ENCODE results near the gene CFAP58. TPM values are rescaled to one million over a fixed set of nuclear protein-coding genes. Genes with fewer than 3 reads are reported as not detected.

CFAP58 gene
- total and polyA plus RNA-seq, 2 of the 13 experiments (the other 11 are each of a cell fraction or from before 2014, with no cell fraction given): 0.03 TPM; not detected in 1

GRCh38 chr10:104337985-104338735 lies 15.5 kb upstream of the CFAP58 start, which contains the start of gene ITPRIP (continued):
- TF ChIP-seq ZNF609 (CRISPR knock-in tag; IDR thresholded peaks at IDR 0.05; ENCODE audit: borderline replicate concordance): no peak
- peak; percentile 13; the same call in 1 of the 2 replicates for TF ChIP-seq IRF2 (CRISPR knock-in tag; IDR thresholded peaks at IDR 0.05)
- no peak for TF ChIP-seq REL (CRISPR knock-in tag; conservative IDR thresholded peaks at IDR 0.05)
- TF ChIP-seq ZNF878 (CRISPR knock-in tag; IDR thresholded peaks at IDR 0.05): no peak
- TF ChIP-seq NFE2L1 (CRISPR knock-in tag; IDR thresholded peaks at IDR 0.05; ENCODE audit: borderline replicate concordance): no peak
- TF ChIP-seq ZNF101 (CRISPR knock-in tag; IDR thresholded peaks at IDR 0.05; ENCODE audit: borderline replicate concordance, low read depth): no peak
- TF ChIP-seq ARHGAP35 (CRISPR knock-in tag; IDR thresholded peaks at IDR 0.05; ENCODE audit: borderline replicate concordance): 0 out of 2 replicates have a peak, but pooled peaks have one; percentile 87
- TF ChIP-seq CBX2 (IDR thresholded peaks at IDR 0.05; ENCODE audit: low read depth, low read length): no peak
- TF ChIP-seq CBX2 (CRISPR knock-in tag; IDR thresholded peaks at IDR 0.05; ENCODE audit: low read depth): no peak
- TF ChIP-seq PHF21A (CRISPR knock-in tag; IDR thresholded peaks at IDR 0.05): peak; percentile 44; the same call in 1 of the 2 replicates
- TF ChIP-seq ZNF691 (CRISPR knock-in tag; IDR thresholded peaks at IDR 0.05; ENCODE audit: borderline replicate concordance, low read depth): no peak
- no peak for TF ChIP-seq GLI4 (CRISPR knock-in tag; IDR thresholded peaks at IDR 0.05; ENCODE audit: borderline replicate concordance)
- peak; percentile 100 for TF ChIP-seq U2AF2 (IDR thresholded peaks at IDR 0.05; ENCODE audit: low read depth, low read length)
- no peak for TF ChIP-seq TERF1 (CRISPR knock-in tag; IDR thresholded peaks at IDR 0.05)
- TF ChIP-seq ZNF672 (CRISPR knock-in tag; IDR thresholded peaks at IDR 0.05): no peak
- TF ChIP-seq ZNF766 (CRISPR knock-in tag; IDR thresholded peaks at IDR 0.05; ENCODE audit: borderline replicate concordance): no peak
- no peak for TF ChIP-seq CENPT (CRISPR knock-in tag; IDR thresholded peaks at IDR 0.05; ENCODE audit: low read depth)
- no peak for TF ChIP-seq HOXA3 (CRISPR knock-in tag; IDR thresholded peaks at IDR 0.05)
- TF ChIP-seq ZBTB7A (CRISPR knock-in tag; IDR thresholded peaks at IDR 0.05): no peak
- no peak for TF ChIP-seq STAT5B (CRISPR knock-in tag; IDR thresholded peaks at IDR 0.05)
- TF ChIP-seq CEBPB (IDR thresholded peaks at IDR 0.05; ENCODE audit: borderline replicate concordance, low read depth, low read length): no peak
- no peak for TF ChIP-seq NPAS2 (CRISPR knock-in tag; IDR thresholded peaks at IDR 0.05; ENCODE audit: borderline replicate concordance)
- no peak for TF ChIP-seq MIXL1 (CRISPR knock-in tag; IDR thresholded peaks at IDR 0.05)
